GM04504 (cell line): ENCODE measurements around the gene C1orf21.

ENCODE experiments used
- DNase-seq: peaks from one replicate; pipeline ENCODE4 v3.0.0-alpha.2; 2012; ENCODE audit warnings: low read depth

C1orf21 gene

GRCh38 chr1:184517130-184517529 lies 130.3 kb downstream of the C1orf21 start:
- DNase-seq = no peak

GRCh38 chr1:184518736-184519357 lies 132.0 kb downstream of the C1orf21 start:
- DNase-seq = no peak

- DNase-seq = no peak
These were observed 133.5 kb downstream of the C1orf21 start for GRCh38 chr1:184520336-184520735.

- no peak for DNase-seq
These were observed 137.4 kb downstream of the C1orf21 start for GRCh38 chr1:184524248-184524647.

GRCh38 chr1:184527402-184527801 lies 140.6 kb downstream of the C1orf21 start:
- DNase-seq = no peak

GRCh38 chr1:184530226-184530625 lies 143.4 kb downstream of the C1orf21 start:
- no peak for DNase-seq

- DNase-seq = no peak
These were observed 144.5 kb downstream of the C1orf21 start for GRCh38 chr1:184531296-184531695.

- DNase-seq = no peak
These were observed 145.4 kb downstream of the C1orf21 start for GRCh38 chr1:184532199-184532598.

GRCh38 chr1:184533049-184533448 lies 146.2 kb downstream of the C1orf21 start:
- no peak for DNase-seq

- DNase-seq = no peak
These were observed 147.1 kb downstream of the C1orf21 start for GRCh38 chr1:184533915-184534314.

GRCh38 chr1:184534690-184535089 lies 147.9 kb downstream of the C1orf21 start:
- DNase-seq = no peak

GRCh38 chr1:184535191-184535970 lies 148.6 kb downstream of the C1orf21 start:
- peak; percentile 41 for DNase-seq

GRCh38 chr1:184536246-184536985 lies 149.6 kb downstream of the C1orf21 start:
- DNase-seq = no peak

GRCh38 chr1:184539580-184539979 lies 152.8 kb downstream of the C1orf21 start:
- no peak for DNase-seq

GRCh38 chr1:184541537-184542152 lies 154.8 kb downstream of the C1orf21 start:
- no peak for DNase-seq

GRCh38 chr1:184542291-184542690 lies 155.5 kb downstream of the C1orf21 start:
- DNase-seq = no peak

GRCh38 chr1:184545601-184546000 lies 158.8 kb downstream of the C1orf21 start:
- DNase-seq = peak; percentile 22

- DNase-seq = no peak
These were observed 165.6 kb downstream of the C1orf21 start for GRCh38 chr1:184552446-184552845.

- no peak for DNase-seq
These were observed 167.0 kb downstream of the C1orf21 start for GRCh38 chr1:184553845-184554244.

- DNase-seq = no peak
These were observed 169.1 kb downstream of the C1orf21 start for GRCh38 chr1:184555665-184556641.

GRCh38 chr1:184556665-184557064 lies 169.8 kb downstream of the C1orf21 start:
- DNase-seq = no peak
